Measurements from ENCODE around the gene SDCCAG8. TPM values are rescaled to one million over a fixed set of nuclear protein-coding genes. Genes with fewer than 3 reads are reported as not detected.

SDCCAG8 gene
- total RNA-seq, 2 donors from 2014 or later = 49.0 to 56.4 TPM

DNA sequence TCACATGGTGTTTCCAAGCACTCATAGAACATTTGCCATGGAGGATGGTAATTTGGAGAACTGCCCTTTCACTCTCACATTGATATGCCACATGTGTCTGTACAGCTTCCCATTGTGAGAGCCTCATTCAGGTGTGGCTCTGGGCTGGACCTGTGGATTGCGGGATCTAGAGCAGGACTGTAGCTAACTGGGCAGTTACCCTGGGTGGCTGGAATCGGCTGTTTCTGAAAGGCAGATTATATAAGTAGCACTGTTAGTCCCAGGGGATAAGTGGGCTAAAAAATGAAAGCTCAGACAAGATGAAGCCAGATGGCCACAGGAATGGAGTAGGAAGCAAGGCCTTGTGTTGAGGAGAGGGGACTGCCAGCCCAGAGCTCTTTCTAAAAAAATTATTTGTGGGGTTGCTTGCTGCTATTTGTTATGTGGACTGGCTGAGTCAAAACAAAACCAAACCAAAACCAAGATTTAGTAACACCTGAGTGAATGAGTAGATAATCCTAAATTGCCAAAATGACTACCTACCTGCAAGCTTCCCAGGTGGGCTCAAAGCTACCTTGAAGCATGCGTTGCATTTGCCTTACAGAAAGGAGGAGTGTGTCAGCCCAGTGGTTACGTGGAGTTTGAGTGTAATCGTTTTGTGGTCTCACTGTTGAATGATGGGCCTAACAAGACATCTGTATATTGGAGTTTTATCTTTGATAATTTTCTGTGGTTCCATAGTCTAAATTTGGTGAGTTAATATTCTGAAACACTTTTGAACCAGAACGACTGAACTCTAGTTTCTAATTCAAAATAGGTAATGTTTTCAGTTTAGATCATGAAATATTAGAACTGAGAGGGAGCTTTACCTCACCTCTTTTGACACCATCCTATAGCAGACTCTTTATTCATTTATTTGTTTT lies 58.0 kb downstream of the SDCCAG8 start:
- H3K9me3 ChIP-seq = no peaks in the 10 kb centered on the region
- no peak for TF ChIP-seq POLR2A (IDR thresholded peaks at IDR 0.05)
- WGBS, 2 donors = 94 to 95% methylated on average over 6 of the region's 6 CpGs
- peaks cover 11% of the 10 kb centered on the region for H3K4me1 ChIP-seq
- no peak overlapping the region for H3K4me3 ChIP-seq
- no peak for DNase-seq
- ATAC-seq = no peak
- no peak overlapping the region for H3K27ac ChIP-seq
- no peaks in the 10 kb centered on the region for H3K27me3 ChIP-seq
- peaks cover 0 to 7% of the 10 kb centered on the region in 2 donors for H3K36me3 ChIP-seq (replicated peaks in 1 of 2; ENCODE audit: insufficient read depth in 1 of 2, low read depth in 2 of 2)
- intact Hi-C loops (cut with DNase I) = no loop called here

DNA sequence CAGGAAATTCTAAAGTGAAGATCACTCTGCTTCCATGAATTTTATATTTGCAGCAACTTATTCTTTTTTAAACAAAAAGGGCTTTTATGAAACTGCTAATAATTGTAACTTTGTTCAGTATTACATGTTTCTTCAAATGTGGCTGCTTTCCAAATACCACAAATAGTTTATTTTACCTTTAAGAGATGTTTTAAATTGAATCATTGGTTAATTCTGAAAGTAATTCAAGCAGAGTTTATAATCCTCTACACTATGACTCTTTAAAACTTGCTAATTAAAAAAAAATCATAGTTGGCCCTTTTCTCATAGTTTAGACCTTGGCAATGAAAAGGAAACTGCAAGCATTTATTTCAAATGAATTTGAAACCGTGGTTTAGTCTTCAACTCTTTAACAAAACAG lies 59.6 kb downstream of the SDCCAG8 start:
- H3K36me3 ChIP-seq (replicated peaks in 1 of 2; ENCODE audit: insufficient read depth in 1 of 2, low read depth in 2 of 2) = peaks cover 0 to 7% of the 10 kb centered on the region in 2 donors
- peaks cover 11% of the 10 kb centered on the region for H3K4me1 ChIP-seq
- TF ChIP-seq, protein P1, sequence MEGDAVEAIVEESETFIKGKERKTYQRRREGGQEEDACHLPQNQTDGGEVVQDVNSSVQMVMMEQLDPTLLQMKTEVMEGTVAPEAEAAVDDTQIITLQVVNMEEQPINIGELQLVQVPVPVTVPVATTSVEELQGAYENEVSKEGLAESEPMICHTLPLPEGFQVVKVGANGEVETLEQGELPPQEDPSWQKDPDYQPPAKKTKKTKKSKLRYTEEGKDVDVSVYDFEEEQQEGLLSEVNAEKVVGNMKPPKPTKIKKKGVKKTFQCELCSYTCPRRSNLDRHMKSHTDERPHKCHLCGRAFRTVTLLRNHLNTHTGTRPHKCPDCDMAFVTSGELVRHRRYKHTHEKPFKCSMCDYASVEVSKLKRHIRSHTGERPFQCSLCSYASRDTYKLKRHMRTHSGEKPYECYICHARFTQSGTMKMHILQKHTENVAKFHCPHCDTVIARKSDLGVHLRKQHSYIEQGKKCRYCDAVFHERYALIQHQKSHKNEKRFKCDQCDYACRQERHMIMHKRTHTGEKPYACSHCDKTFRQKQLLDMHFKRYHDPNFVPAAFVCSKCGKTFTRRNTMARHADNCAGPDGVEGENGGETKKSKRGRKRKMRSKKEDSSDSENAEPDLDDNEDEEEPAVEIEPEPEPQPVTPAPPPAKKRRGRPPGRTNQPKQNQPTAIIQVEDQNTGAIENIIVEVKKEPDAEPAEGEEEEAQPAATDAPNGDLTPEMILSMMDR (IDR thresholded peaks at IDR 0.05) = no peak
- TF ChIP-seq POLR2A (IDR thresholded peaks at IDR 0.05) = no peak
- H3K9me3 ChIP-seq = no peaks in the 10 kb centered on the region
- ATAC-seq (no peak), DNase-seq (no peak)
- H3K27ac ChIP-seq = no peak overlapping the region
- intact Hi-C loops (cut with DNase I) = no loop called here
- H3K4me3 ChIP-seq = no peak overlapping the region
- WGBS, 2 donors = 54 to 63% methylated on average over 1 of the region's 1 CpG
- no peaks in the 10 kb centered on the region for H3K27me3 ChIP-seq

DNA sequence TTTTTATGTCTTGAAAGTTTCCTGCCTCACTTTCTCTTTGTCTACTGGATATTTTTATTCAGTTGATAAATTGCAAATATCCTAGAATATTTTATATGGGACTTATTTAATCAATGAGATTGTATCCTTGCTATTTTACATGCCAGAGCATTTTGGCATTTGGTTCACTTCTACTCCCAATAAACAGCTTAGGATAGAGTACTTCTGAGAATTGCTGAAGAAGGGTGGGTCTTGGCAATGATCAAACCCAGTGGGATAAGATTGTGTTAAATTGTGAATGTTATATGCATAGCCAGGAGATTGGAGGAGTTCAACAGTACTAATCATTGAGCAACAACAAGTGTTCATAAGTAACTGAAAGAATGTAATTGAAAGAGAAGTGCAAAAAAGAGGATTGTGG lies 60.1 kb downstream of the SDCCAG8 start:
- no peak for TF ChIP-seq POLR2A (IDR thresholded peaks at IDR 0.05)
- TF ChIP-seq, protein P1 (IDR thresholded peaks at IDR 0.05) = no peak
- DNase-seq (no peak), ATAC-seq (no peak)
- intact Hi-C loops (cut with DNase I) = no loop called here
- no peak overlapping the region for H3K4me3 ChIP-seq
- H3K27ac ChIP-seq = no peak overlapping the region
- H3K27me3 ChIP-seq = no peaks in the 10 kb centered on the region
- no peaks in the 10 kb centered on the region for H3K9me3 ChIP-seq
- H3K36me3 ChIP-seq (replicated peaks in 1 of 2; ENCODE audit: insufficient read depth in 1 of 2, low read depth in 2 of 2) = peaks cover 0 to 7% of the 10 kb centered on the region in 2 donors
- peaks cover 11% of the 10 kb centered on the region for H3K4me1 ChIP-seq

DNA sequence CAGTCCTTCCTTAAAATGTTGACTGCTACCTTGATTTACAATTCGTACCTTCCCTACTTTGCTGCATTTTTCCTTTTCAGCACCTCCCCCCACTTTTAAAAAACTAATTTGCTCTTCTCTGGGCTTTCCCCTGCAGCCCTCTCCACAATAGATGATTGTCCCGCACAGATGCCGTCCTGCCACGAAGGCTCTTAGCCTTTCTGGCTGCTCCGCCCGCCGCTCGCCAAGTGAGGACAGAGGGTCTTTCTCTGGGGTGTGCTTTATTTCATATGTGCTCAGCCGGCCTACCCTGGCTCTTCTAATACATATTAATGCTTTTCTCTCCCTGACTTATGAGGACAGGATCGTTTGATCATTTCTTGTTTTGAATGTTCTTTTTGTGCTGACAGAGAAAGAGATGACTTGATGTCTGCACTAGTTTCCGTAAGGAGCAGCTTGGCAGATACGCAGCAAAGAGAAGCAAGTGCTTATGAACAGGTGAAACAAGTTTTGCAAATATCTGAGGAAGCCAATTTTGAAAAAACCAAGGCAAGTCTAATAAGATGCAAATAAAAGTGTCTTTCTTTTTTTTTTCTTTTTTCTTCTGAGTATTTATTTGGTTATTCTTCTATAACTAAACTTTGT lies 60.6 kb downstream of the SDCCAG8 start:
- DNase-seq (no peak), ATAC-seq (no peak)
- Histone ChIP-seq H3K27me3 (no peaks in the 10 kb centered on the region), H3K4me1 (peaks cover 11% of the 10 kb centered on the region), H3K4me3 (no peak overlapping the region), H3K9me3 (no peaks in the 10 kb centered on the region), H3K27ac (no peak overlapping the region), H3K36me3 (replicated peaks in 1 of 2; ENCODE audit: insufficient read depth in 1 of 2, low read depth in 2 of 2) (peaks cover 0 to 7% of the 10 kb centered on the region in 2 donors)
- no peak for TF ChIP-seq POLR2A (IDR thresholded peaks at IDR 0.05)
- TF ChIP-seq, protein P1 (IDR thresholded peaks at IDR 0.05) = no peak
- 76 to 78% methylated on average over 12 of the region's 12 CpGs for WGBS, 2 donors
- intact Hi-C loops (cut with DNase I) = no loop called here

DNA sequence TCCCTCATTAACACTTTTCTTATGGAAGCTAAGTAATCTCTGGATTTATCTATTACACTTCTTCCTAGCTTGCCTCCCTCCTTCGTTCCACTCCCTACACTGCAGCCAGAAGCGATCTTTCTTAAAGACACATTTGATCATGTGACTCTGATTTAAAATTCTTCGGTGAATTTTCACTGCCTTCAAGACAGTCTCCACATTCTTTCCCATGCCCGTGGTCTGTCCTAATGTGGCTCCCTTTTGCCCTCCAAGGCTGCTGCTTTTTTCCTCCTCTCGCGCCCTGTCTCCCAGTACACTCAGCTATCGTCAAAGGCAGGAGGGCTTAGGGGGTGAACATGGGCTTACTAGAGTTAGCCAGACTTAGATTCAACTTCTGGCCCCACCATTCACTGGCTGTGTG lies 64.4 kb downstream of the SDCCAG8 start:
- Histone ChIP-seq H3K4me3 (no peak overlapping the region), H3K4me1 (peaks cover 11% of the 10 kb centered on the region), H3K27ac (no peak overlapping the region), H3K36me3 (replicated peaks in 1 of 2; ENCODE audit: insufficient read depth in 1 of 2, low read depth in 2 of 2) (peaks cover 0 to 5% of the 10 kb centered on the region in 2 donors), H3K27me3 (no peaks in the 10 kb centered on the region), H3K9me3 (no peaks in the 10 kb centered on the region)
- no peak for DNase-seq
- no peak for ATAC-seq
- intact Hi-C loops (cut with DNase I) = loop anchor here (10.0 kb wide), 1 partner anchor 865 kb away; no protein-coding TSS in a partner anchor
- WGBS, 2 donors = 89 to 93% methylated on average over 7 of the region's 7 CpGs
- no peak for TF ChIP-seq POLR2A (IDR thresholded peaks at IDR 0.05)
- TF ChIP-seq, protein P1 (IDR thresholded peaks at IDR 0.05) = no peak

All from body of pancreas (tissue), 4 donors.